ENCODE measurements around the gene RPIA.
"Not testable (repeated sequence)": the region's sequence is repeated elsewhere in the genome, so short reads cannot be mapped to it uniquely, and the experiment has no call there.

The RPIA gene

DNA sequence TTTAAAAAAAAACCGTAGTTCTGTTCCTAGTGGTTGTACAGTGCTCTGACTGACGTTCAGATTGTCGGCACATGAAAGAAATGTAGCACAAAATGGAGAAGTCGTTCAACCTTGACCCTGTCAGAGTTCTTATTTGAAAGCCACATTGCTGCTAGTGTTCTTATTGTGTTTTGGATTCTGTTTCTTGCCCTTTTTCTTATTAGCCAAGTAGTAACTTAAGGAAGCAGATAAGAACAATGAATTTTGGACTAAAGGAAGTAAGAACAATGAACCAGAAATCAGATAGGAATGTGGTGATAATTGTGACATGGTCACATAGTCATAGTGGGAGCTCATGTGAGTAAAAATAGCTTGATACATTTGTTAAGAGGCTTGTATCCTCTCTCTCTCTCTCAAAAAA lies 45.9 kb downstream of the RPIA start:
- no peak for DNase-seq

DNA sequence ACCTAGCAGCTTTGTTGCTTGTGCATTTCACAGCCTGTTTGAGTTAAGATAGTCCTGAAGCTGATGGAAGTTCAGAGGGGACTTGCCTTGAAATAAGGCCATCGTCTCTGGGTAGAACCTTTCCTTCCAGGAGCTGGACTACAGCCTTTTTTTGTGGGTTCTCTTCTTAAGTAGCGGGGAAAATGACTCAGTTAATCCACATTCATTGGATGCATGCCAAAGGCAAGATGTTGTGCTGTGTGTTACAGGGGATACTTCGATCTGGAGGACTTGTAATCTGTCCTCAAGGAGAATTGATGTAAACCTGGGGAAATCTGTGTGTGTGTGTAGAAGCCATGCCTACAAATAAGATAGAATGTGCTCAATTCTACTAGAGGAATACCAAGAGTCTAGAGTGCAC lies 46.8 kb downstream of the RPIA start:
- DNase-seq = no peak

DNA sequence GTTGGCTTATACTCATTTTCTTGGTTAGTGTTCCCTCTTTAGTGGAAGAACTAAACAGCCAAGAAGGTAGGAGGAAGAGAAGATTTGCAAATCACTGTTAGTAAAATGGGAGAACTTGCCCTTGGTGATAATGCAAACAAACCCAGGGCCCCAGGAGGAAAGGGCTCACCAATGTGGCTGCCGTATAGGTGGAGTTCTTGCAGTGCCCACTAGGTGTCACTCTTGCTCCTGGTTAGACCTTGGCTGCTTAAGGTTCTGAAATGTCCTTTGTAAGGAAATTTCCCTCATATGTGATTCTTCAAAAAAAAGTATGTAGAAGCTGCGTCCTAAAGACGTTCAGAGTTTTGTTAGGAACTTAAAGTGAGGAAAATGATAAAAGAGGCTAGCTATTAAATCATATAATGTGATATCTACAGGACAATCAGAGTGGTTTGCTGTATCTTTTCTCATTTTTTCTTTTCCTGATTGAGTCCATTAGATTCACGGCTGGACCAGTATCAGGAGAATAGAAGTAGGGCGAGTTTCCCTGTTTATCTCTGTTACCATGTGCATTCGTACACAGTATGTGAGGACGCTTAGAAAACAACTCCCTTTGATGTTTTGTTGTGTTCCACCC lies 48.6 kb downstream of the RPIA start:
- DNase-seq = peak; percentile 47

DNA sequence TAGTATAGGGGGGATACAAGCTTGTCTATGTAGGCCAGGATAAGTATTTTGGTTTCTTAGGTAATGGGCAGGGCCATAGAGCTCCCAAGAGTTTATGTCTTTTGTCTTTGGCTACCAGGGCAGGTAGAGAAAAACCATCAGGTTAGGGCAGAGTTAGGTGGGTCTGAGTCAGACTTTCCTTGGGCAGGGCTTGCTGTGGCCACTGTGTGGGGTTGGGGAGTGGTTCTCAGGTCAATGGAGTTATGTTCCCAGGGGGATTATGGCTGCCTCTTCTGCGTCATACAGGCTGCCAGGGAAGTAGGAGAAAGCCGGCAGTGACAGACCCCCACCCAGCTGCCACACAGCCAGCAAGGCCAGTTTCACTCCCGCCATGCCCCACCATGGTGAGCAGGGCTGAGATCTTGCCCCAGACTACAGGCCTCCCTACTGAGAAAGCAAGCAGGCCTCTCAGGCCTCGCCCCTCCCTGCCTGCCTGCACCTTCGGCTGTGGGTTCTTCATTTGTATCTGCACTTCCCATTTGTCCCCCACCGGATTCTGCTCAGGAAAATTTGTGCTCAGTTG lies 55.5 kb downstream of the RPIA start:
- DNase-seq = no peak

DNA sequence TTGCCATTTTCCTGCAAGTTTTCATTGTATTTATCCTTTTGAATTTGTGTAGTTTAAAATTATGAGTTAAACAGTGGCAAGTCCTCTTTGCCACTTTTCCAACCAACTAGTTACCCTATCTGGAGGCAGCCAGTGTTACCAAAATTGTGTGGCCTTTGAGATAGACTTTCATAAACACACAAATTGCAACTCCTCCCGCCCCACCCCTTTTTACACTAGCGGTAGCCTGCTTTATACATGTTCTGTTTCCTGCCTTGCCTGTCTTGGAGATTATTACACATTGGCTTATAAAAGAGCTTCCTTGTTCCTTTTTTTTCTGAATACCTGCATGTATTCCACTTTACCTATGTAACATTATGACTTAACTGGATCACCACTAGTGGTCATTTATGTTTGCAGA lies 56.5 kb downstream of the RPIA start:
- DNase-seq = no peak

DNA sequence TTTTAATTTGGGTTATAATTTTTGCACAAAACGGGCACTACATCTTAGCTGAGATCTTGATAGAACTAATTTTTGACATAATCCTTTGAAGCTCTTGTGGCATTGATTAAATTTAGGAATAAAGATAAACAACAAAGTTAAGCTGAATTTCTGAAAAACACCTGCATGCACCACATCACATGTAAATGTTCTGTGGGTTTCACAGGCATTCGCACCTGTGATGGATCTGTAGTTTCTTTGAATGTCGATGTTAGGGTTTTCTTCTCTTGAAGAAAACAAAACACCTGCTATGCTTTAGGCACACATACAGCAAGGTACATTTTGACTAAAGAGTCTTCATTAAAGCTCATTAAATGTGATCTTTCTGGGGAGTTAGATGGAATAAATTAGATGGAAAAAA lies 60.3 kb downstream of the RPIA start:
- no peak for DNase-seq

DNA sequence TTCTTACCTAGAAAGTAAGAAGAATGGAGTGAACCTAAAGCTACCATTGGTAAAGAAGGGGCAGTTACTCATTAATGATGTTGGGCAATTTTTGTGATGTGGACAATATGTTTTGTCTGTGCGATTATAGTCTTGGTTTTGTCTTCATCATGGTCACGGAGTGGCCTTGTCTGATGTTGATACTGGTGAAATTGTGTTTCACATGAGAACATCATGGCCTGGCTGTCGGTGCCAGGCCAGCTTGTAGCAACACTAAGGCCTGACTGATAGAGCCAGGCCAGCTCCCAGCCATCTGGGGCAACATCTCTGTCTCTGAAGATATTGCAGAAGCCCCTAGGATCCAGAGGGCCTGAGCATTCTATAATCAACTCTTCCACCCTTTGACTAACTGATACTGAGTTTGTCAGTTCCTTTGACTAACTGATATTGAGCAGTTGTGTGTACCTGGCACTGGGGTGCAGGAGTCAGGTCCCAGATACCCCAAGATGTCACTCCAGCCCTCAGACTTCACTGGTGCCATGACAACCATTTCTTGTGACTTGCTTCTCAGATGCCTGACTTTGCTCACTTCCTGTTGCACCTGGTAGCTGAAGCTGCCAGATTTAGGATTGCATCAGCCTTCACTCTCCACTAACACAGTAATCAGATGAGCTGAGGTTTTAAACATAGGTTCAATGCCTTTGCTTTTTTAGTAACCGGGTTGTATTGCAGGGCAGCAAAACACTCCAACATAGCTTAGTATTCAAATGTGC lies 62.5 kb downstream of the RPIA start:
- no peak for DNase-seq

DNA sequence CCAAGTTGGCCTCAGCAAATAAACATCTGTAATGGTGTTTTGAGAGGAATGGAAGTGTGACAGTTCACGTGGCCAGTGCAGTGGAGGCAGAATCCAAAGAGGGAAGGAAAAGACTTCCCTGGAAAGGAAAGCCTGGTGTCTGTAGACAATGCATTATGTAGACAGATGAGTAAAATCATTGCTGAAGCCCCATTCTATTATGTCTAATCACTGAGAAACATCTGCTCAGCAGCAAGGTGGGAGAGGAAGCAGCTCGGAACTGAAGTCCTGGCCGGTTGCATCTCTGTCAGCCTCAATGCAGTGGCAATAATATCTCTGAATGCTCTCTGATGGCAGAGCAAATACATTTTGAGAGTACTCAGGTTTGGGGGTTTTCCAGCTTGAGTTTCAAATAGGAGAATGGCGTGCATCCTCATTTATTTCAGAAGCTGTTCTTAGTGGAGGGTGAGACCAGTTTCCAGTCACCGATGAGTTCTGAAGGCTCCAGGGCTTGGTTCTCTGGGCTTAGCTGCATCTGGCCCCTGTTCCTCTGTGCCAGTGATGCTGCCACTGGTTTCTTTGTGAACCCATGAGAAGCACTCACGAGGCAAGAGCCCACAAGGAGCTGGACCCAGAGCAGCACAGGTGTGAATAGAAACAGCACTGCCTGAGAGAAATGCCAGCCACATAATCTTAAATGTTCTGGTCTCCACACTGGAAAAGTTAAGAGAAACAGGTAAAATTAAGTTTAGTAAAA lies 63.3 kb downstream of the RPIA start:
- no peak for DNase-seq

DNA sequence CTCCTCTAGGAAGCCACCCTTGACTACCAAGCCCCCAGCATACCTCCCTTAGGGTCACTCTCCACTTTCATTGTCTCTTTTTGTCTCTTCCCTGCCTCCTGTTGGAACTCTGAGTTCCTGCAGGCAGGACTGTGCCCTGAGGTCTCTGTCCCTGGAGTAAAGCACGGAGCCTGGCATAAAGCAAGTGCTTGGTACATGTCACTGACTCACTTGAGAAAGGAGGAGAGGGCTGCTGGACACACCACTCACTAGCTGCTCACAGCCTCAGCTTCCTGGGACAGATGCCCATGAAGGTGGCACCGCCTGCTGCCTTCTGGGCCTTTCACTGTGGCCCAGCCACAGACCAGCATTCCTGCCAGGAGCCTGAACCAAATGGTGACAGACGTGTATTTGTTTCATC lies 64.4 kb downstream of the RPIA start:
- DNase-seq = no peak

DNA sequence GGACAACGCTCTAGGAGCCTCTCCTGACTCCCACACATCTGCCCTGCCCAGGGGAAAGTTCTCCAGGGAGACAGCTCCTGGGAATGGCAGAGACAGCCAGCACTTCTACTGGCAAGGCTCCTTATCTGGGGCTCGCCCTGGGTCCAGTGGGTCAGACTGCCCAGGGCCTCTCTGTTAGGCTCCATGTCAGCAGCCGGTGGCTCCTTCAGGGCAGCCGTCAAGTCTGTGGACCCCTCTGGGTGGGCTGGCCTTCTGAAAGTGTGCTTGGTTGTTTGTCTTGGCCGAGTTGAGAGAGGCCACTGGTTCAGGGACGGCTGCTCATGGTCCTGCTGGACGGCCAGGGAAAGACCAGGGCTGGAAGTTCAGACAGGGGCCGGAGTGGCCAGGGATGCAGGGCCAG lies 65.6 kb downstream of the RPIA start:
- no peak for DNase-seq

DNA sequence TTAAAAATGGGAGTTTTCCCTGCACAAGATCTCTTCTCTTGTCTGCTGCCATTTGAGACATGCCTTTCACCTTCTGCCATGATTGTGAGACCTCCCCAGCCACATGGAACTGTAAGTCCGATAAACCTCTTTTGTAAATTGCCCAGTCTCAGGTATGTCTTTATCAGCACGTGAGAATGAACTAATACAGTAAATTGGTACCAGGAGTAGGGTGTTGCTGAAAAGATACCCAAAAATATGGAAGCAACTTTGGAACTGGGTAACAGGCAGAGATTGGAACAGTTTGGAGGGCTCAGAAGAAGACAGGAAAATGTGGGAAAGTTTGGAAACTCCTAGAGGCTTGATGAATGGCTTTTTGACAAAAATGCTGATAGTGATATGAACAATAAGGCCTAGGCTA lies 67.2 kb downstream of the RPIA start:
- not testable (repeated sequence) for DNase-seq

DNA sequence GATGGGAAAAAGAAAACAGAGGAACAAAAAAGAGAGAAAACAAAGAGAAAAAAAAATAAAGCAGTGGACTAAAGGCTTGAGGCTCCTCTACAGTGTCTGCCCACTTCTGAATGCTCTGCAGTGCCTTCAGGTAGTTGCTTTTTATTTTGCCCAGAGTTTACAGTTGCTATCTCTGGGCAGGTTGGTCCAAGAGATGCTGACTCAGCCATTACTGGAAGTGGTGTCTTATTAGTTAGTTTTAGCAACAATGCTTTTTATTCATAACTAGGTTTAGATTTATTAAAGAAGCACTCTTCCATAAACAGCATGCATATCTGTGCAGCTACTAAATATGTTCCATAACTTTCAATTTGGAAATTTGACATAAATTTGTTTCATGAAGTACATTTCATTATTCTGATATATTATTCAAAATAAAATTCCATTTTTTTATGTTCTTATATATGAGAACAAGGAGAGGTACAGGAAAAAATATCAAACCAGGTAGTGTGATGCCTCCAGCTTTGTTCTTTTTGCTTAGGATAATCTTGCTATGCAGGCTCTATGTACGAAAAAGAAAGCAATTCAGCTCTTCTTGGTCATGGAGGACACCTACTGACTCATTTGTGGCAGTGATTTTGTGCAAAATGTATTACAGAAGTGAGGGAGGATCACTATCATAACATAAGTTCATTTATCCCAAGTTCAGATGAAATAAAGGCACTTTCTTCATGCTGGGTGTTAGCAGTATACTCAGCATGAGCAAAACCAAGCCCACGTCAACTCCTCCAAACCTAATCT lies 69.5 kb downstream of the RPIA start:
- no peak for DNase-seq

DNA sequence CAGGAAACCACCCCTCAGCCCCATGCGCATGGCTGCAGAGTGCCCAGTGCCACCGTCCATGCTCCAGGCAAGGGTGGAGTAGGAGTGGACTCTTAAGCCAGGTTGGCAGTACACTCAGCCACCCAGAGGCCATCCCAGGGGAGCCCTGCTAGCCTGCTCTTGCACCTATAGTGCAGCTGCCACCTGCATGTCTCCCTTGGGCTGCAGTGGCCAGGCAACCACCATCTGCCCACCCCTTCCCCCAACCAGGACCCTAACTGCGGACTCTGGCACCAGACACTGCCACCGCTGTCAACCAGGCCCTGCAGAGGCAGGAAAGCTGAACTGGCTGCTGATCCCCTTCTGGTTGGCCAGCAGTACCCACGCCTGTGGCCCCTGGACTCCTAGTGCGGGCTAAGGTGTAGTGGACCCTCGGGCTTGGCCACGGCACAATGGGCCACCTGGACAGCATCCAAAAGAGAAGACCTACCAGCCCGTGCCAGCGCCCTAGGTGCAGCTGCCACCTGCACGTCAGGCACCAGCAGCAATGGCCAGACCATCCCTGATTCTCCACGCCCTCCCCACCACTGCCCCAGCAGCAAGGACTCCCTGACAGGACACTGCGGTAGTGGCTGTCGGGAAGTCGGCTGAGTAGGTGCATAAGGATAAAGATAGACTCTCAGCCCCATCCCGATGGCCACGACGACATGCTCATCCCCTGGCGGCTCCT lies 72.8 kb downstream of the RPIA start:
- no peak for DNase-seq

DNA sequence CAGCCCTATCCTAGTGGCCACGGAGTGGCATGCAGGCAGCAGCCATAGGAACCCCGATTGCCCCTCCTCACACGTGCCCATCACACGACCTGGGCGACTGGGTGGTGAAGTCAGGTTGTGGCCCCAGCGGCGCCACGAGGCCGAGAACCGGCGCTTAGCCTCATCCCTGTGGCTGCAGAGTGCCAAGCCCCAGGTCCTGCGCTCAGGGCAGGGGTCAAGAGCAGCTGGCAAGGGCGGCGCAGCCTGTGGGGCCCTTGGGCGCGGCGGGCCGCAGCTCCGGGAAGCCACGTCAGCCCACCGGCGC lies 73.3 kb downstream of the RPIA start:
- DNase-seq = no peak

DNA sequence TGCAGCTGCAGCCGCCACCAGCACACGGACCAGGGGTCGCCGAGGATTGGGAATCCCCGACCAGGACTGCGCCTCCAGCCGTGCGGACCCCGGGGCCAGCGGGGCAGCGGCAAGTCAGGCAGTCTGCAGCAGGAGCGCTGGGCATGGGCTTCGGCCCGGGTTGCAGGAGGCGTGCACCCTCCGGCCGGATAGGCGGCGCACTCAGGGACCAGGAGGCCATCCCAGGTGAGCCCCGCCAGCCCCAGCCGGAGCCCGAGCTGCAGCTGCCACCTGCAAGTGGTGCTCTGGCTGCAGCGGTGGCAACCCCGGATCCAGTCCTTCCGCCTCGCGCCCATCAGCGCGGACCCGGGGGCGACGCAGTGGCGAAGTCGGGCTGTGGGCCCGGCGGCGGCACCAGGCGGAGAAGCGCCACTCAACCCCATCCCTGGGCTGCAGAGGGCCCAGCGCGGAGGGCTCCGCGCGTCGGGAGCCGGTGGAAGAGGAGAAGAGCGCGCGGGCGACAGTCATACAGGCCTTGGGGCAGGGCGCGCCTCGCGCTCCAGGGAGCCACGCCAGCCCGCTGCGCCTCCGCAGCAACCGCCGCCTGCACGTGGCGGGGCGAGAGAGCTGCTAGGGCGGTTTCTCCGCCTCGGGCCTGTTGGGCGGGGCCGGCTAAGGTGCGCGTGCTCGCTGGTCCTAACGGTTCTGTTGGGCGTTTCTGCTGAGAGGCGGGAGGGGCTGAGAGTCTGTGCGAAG lies 73.8 kb downstream of the RPIA start:
- DNase-seq = no peak

DNA sequence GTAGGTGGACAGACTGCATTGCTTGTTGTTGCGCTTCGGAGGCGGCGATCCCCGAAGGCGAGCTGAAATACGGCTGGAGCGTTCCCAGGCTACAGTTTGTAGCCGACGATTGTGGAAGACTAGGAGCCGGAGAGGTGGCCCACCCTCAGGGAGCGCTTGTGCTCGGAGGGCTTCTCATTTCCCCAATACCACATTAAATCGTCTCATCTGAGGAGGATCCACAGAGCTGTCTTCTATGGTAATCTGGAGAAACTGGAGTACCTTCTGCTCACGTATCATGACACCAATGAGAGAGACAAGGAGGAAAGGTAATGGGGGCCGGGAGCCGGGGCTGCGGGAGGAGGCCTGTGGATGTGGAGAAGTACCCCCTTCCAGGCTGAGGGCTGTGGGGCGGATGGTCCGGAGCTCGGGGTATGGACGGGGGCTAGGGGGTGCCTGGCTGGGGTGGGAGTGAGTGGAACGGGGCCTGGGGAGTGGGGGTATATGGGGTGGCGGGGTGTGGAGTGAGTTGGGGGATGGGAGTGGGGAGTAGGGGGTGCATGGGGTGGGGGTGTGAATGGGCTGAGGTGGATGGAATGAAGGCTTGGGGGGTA lies 74.5 kb downstream of the RPIA start:
- not testable (repeated sequence) for DNase-seq

DNA sequence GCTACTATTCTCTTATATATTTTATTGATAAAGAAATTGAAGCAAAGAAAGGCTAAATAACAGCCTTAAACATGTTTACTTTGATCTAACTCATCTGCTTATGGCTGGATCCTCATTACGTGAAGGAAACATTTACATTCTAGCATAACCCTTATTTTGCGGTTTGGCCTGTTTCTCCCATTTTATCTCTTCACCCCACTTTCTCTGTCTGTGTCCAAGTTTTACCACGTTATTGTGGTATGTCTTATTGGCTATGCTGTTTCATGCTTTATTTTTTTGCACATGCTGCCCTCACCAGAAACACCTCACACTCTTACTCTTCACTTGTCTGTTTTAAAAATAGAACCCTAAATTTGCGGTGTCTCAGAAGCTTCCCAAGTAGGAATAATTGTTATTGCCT lies 78.5 kb downstream of the RPIA start:
- no peak for DNase-seq

DNA sequence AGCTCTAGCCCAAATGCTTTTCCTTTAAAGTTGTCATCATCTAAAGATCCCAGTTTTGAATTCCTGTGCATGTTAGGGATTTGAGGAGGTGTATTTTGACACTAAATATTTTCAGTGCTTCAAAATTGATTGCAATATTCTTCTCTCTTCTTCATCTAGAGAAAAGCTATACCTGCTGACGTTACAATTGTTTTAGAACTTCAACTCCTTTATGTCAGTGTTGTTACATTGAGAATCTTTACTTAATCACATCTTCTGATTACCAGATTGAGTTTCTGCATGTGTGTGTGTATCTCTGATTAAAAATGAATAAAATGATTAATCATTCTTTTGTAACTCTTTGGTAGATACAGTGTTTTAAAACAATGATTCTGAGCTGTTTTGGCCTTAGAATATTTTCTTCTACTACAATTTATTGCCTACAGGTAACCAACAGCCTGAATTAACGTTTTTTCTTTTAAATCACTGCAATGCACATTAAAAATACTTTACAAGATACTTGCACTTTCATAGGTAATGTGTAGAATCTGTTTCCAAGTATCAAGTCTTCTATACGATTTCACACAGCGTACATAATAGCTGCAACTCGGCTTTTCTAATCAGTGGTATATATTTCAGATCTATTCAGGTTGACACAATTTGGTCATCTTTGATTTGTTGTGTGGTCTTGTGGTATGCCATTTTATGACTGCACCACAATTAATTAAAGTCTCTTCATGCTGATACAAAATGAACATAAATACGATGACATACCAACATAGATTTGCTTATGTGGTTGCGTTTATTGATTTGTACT lies 82.0 kb downstream of the RPIA start:
- DNase-seq = not testable (repeated sequence)

DNA sequence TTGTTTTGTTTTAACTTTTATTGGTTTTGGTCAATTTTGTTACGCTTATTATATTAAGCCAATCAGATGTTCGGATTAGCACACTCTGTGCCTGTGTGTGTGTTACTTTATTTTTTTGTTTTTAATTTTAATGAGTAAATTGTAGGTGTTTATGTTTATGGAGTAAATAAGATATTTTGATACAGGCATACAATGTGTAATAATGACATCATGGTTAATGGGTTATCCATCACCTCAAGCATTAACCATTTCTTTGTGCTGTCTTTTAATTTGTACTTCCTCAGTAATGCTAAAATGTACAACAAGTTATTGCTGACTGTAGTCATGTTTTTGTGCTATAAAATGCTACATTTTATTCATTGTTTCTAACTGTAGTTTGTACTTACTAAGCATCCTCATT lies 97.7 kb downstream of the RPIA start:
- DNase-seq = not testable (repeated sequence)

DNA sequence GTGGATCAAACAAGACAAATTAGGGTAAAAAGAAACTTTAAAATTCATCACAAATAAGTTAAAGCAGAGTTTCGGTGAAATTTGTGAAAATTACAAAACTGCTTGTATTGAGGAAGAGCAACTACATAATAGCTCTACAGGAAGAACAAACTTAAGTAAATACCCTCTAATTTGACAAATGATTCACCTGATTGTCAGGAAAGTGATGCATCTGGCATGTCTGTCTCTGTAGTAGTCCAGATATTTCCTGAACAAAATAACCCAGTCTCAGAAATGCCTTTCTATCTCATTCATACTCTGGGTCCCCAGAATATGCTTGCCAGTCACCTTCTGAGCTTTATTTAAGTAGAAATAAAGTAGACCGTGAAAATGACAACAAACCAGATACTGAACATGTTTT lies 104.5 kb downstream of the RPIA start:
- DNase-seq = not testable (repeated sequence)

DNA sequence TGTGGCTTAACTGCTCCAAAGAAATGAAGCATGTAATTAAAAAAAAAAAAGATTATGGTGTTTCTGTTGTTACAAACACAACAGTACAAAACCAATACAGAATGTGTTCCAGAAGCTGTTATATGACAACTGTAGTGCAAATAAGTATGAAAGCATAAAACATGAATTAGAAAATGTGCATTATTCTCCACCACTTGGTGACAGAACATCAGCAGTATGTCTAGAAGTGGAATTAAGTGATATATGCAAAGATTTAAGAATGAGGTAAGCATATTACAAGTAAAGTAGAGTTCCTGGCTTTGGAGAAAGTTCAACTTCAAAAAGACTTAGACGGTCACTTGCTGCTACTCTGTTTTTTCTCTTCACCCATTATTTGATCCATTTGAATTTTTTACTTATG lies 105.0 kb downstream of the RPIA start:
- DNase-seq = not testable (repeated sequence)
